ENCODE measurements around the gene VIT.

Gene VIT

DNA sequence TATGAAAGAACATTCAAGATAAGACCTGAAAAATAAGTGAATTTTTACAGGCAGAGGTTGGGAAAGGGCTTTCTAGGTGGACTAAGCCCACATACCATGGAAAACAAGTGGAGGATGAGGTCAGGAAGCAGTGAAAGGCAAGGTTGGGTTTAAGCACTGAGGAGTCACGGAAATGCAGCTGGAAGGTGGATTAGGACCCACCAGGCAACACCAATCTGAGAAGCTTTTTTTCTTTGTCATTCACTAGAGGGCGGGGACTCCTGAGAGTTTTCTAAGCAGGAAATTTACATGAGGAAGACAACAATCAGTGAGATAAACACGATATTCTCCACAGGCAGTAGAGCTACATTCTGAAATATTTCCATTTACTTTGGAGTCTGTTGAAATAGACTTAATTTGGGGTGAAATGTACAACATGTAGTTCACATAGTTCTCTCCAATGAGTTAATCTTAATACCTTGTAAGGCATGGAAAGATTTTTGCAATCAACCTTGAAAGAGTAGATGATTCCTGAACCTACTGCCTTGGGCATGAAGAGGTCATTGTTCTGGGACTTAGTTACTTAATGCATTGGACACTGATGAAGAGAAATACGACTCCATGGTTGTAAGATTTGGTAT lies 40.7 kb downstream of the VIT start:
- Histone ChIP-seq H2AFZ (ENCODE audit: low read depth, low read length, severe bottlenecking) (no peak overlapping the region), H3K36me3 (ENCODE audit: low read length) (no peaks in the 10 kb centered on the region), H3K79me2 (ENCODE audit: insufficient read depth, low read length) (no peaks in the 10 kb centered on the region), H4K20me1 (ENCODE audit: low read depth, low read length) (no peaks in the 10 kb centered on the region), H3K9me3 (ENCODE audit: insufficient read depth, low read length) (no peaks in the 10 kb centered on the region), H3K9ac (ENCODE audit: low read length) (no peak overlapping the region), H3F3A (ENCODE audit: insufficient read depth) (no peaks in the 10 kb centered on the region), H3K4me2 (ENCODE audit: low read depth, low read length, poor library complexity, severe bottlenecking) (no peak overlapping the region), H3K27ac (ENCODE audit: low read depth, low read length) (no peak overlapping the region), H3K9me2 (replicated peaks; ENCODE audit: insufficient read depth, low read length) (no peaks in the 10 kb centered on the region), H3K27me3 (ENCODE audit: low read length) (no peaks in the 10 kb centered on the region), H3K4me3 (ENCODE audit: insufficient read depth, low read length, poor library complexity, severe bottlenecking) (no peak overlapping the region)
- TF ChIP-seq, protein P1, sequence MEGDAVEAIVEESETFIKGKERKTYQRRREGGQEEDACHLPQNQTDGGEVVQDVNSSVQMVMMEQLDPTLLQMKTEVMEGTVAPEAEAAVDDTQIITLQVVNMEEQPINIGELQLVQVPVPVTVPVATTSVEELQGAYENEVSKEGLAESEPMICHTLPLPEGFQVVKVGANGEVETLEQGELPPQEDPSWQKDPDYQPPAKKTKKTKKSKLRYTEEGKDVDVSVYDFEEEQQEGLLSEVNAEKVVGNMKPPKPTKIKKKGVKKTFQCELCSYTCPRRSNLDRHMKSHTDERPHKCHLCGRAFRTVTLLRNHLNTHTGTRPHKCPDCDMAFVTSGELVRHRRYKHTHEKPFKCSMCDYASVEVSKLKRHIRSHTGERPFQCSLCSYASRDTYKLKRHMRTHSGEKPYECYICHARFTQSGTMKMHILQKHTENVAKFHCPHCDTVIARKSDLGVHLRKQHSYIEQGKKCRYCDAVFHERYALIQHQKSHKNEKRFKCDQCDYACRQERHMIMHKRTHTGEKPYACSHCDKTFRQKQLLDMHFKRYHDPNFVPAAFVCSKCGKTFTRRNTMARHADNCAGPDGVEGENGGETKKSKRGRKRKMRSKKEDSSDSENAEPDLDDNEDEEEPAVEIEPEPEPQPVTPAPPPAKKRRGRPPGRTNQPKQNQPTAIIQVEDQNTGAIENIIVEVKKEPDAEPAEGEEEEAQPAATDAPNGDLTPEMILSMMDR (IDR thresholded peaks at IDR 0.05; ENCODE audit: insufficient read depth, low read length, poor library complexity, severe bottlenecking), result no peak
- no peak for TF ChIP-seq EZH2phosphoT487 (conservative IDR thresholded peaks at IDR 0.05; ENCODE audit: low read length)

DNA sequence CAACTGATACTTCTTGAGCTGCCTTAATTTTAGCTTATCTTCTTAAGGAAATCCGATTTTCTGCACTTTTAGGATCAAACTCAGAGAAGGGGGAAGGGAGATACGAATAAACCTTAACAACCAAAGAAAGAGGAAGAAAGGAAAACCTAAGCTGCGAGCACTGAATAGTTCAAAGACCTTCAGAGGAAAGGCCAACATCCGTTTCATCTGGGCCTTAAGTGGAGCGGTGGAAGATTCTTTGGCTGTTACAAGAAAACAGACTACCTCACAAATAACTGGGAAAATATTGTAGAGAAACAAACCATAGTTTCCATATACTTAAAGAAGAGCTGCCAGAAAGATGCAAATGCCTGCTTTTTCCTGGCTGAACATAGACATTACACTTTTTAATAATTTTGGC lies 43.6 kb downstream of the VIT start:
- Histone ChIP-seq H3F3A (ENCODE audit: insufficient read depth) (no peaks in the 10 kb centered on the region), H3K27ac (ENCODE audit: low read depth, low read length) (no peak overlapping the region), H3K79me2 (ENCODE audit: insufficient read depth, low read length) (no peaks in the 10 kb centered on the region), H3K9me2 (replicated peaks; ENCODE audit: insufficient read depth, low read length) (no peaks in the 10 kb centered on the region), H3K4me2 (ENCODE audit: low read depth, low read length, poor library complexity, severe bottlenecking) (no peak overlapping the region), H4K20me1 (ENCODE audit: low read depth, low read length) (no peaks in the 10 kb centered on the region), H3K9me3 (ENCODE audit: insufficient read depth, low read length) (no peaks in the 10 kb centered on the region), H3K27me3 (ENCODE audit: low read length) (no peaks in the 10 kb centered on the region), H3K9ac (ENCODE audit: low read length) (no peak overlapping the region), H3K4me3 (ENCODE audit: insufficient read depth, low read length, poor library complexity, severe bottlenecking) (no peak overlapping the region), H3K36me3 (ENCODE audit: low read length) (no peaks in the 10 kb centered on the region), H2AFZ (ENCODE audit: low read depth, low read length, severe bottlenecking) (no peak overlapping the region)
- TF ChIP-seq, protein P1 (IDR thresholded peaks at IDR 0.05; ENCODE audit: insufficient read depth, low read length, poor library complexity, severe bottlenecking), result no peak
- TF ChIP-seq EZH2phosphoT487 (conservative IDR thresholded peaks at IDR 0.05; ENCODE audit: low read length), result no peak

DNA sequence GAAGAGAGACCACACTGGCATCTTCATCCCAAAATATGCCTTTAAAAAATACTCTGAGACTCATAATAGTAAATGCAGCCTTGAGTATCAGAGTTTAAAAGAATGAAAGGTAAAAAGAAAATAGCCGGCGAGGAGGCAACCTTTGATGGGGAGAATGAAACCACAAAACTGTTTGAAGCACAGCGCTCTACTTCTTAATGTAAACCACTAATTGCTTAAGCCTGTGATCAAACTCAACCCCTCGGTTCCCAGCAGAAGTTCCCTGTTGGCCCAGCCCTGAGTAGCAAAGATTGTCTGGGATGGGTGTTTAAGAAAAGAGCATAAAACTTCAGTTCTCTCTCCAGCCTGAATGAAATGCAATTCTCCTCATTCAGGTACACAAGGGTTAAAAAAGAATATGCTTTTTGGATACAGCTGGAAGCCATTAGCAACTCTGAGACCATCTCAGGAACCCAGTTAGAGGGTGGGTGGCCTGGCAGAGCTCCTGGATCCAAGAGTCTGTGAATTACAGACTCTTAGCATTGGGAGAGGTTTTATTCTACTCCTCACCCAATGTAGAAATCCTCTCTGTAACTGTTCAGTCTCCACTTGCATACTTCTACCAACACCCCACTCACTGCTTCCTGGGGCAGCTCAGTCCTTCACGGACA lies 44.8 kb downstream of the VIT start:
- H3K36me3 ChIP-seq (ENCODE audit: low read length), result no peaks in the 10 kb centered on the region
- no peaks in the 10 kb centered on the region for H3F3A ChIP-seq (ENCODE audit: insufficient read depth)
- H3K27me3 ChIP-seq (ENCODE audit: low read length), result no peaks in the 10 kb centered on the region
- no peak overlapping the region for H3K9ac ChIP-seq (ENCODE audit: low read length)
- H2AFZ ChIP-seq (ENCODE audit: low read depth, low read length, severe bottlenecking), result no peak overlapping the region
- H4K20me1 ChIP-seq (ENCODE audit: low read depth, low read length), result no peaks in the 10 kb centered on the region
- no peak overlapping the region for H3K4me2 ChIP-seq (ENCODE audit: low read depth, low read length, poor library complexity, severe bottlenecking)
- no peak overlapping the region for H3K4me3 ChIP-seq (ENCODE audit: insufficient read depth, low read length, poor library complexity, severe bottlenecking)
- TF ChIP-seq, protein P1 (IDR thresholded peaks at IDR 0.05; ENCODE audit: insufficient read depth, low read length, poor library complexity, severe bottlenecking), result no peak
- no peak for TF ChIP-seq EZH2phosphoT487 (conservative IDR thresholded peaks at IDR 0.05; ENCODE audit: low read length)
- H3K27ac ChIP-seq (ENCODE audit: low read depth, low read length), result no peak overlapping the region
- H3K79me2 ChIP-seq (ENCODE audit: insufficient read depth, low read length), result no peaks in the 10 kb centered on the region
- no peaks in the 10 kb centered on the region for H3K9me2 ChIP-seq (replicated peaks; ENCODE audit: insufficient read depth, low read length)
- no peaks in the 10 kb centered on the region for H3K9me3 ChIP-seq (ENCODE audit: insufficient read depth, low read length)

All from SU-DHL-6 (cell line).